IMR-90 (cell line): Measurements from ENCODE around the gene USP12. TPM values are rescaled to one million over a fixed set of nuclear protein-coding genes. Genes with fewer than 3 reads are reported as not detected.

Experiments used
- ATAC-seq: fragments of 200-7000 bp; cut with Tn5 transposase; 2 replicates; pipeline ENCODE4 v1.9.1; 2020; ENCODE audit warnings: low read depth, mild to moderate bottlenecking, moderate library complexity
- BruUV-seq: library from RNA; stranded (reverse); fragments of 400-500 nt; replicated peaks from 2 replicates; lab custom pipeline; 2021; lab: Mats Ljungman, UMichigan
- CTCF ChIA-PET: fragments of 300-600 bp; formaldehyde crosslinking; extraction: SDS; loops from one replicate; lab custom pipeline; 2021; ENCODE audit warnings: antibody characterized with exemption; lab: Yijun Ruan, JAX
- POLR2A ChIA-PET: fragments of 300-600 bp; sonication (Branson Sonifier 250); formaldehyde crosslinking; loops from one replicate; lab custom pipeline; 2022; ENCODE audit warnings: antibody characterized with exemption; ENCODE audit not compliant: unreplicated experiment; lab: Charles Lee
- DNase-seq: peaks from one replicate; pipeline ENCODE4 v3.0.0; 2013
- H2AFZ ChIP-seq: replicated peaks from 2 replicates; pipeline ENCODE3; 2013; ENCODE audit warnings: low read length, mild to moderate bottlenecking; ENCODE audit not compliant: poor library complexity
- H2AK5ac ChIP-seq: 2 replicates; pipeline ENCODE4 v1.6.1; 2013; ENCODE audit warnings: low read depth, low read length, inconsistent platforms
- H2AK9ac ChIP-seq: replicated peaks from 2 replicates; pipeline ENCODE3; 2013; ENCODE audit warnings: mild to moderate bottlenecking, low read depth, low read length, moderate library complexity; ENCODE audit not compliant: poor library complexity
- H2BK120ac ChIP-seq: 2 replicates; pipeline ENCODE4 v1.6.1; 2013; ENCODE audit warnings: low read depth, low read length, inconsistent platforms
- H2BK15ac ChIP-seq: 3 replicates; pipeline ENCODE4 v1.6.1; 2013; ENCODE audit warnings: low read depth, low read length, inconsistent platforms
- H2BK20ac ChIP-seq: 2 replicates; pipeline ENCODE4 v1.6.1; 2013; ENCODE audit warnings: low read depth, mild to moderate bottlenecking, inconsistent platforms, low read length, moderate library complexity
- H2BK5ac ChIP-seq: 2 replicates; pipeline ENCODE4 v1.6.1; 2013; ENCODE audit warnings: mild to moderate bottlenecking, low read depth, low read length, inconsistent platforms; ENCODE audit not compliant: poor library complexity, severe bottlenecking
- H3K14ac ChIP-seq: replicated peaks from 2 replicates; pipeline ENCODE4 v1.6.1; 2013; ENCODE audit warnings: low read depth, low read length, inconsistent platforms
- H3K18ac ChIP-seq: 2 replicates; pipeline ENCODE4 v1.6.1; 2013; ENCODE audit warnings: low read depth, low read length, control low read depth
- H3K23ac ChIP-seq: 2 replicates; pipeline ENCODE4 v1.6.1; 2013; ENCODE audit warnings: low read depth, low read length, inconsistent platforms
- H3K27ac ChIP-seq: 2 replicates; pipeline ENCODE4 v1.5.1; 2013; ENCODE audit warnings: mild to moderate bottlenecking, control low read depth, low read length; ENCODE audit not compliant: insufficient read depth
- H3K27me3 ChIP-seq: 2 replicates; pipeline ENCODE4 v1.6.1; 2013; ENCODE audit warnings: low read length; ENCODE audit not compliant: control insufficient read depth, insufficient read depth
- H3K36me3 ChIP-seq: 2 replicates; pipeline ENCODE4 v1.6.1; 2013; ENCODE audit warnings: low read length, mixed read lengths; ENCODE audit not compliant: control insufficient read depth, insufficient read depth
- H3K4ac ChIP-seq: 2 replicates; pipeline ENCODE4 v1.6.1; 2013; ENCODE audit warnings: low read depth, low read length, inconsistent platforms
- H3K4me1 ChIP-seq: 2 replicates; pipeline ENCODE4 v1.6.1; 2013; ENCODE audit warnings: low read length, mixed read lengths; ENCODE audit not compliant: control insufficient read depth, insufficient read depth
- H3K4me2 ChIP-seq: 2 replicates; pipeline ENCODE4 v1.6.1; 2013; ENCODE audit warnings: low read depth, mild to moderate bottlenecking, control low read depth, low read length, moderate library complexity
- H3K4me3 ChIP-seq: 2 replicates; pipeline ENCODE4 v1.5.1; 2013; ENCODE audit warnings: low read depth, mild to moderate bottlenecking, control low read depth, low read length, moderate library complexity; ENCODE audit not compliant: insufficient read depth
- H3K56ac ChIP-seq: 2 replicates; pipeline ENCODE4 v1.6.1; 2013; ENCODE audit warnings: low read length, inconsistent platforms; ENCODE audit not compliant: insufficient read depth; ENCODE audit errors: extremely low read depth
- H3K79me1 ChIP-seq, 2 experiments: 2 replicates each; pipeline ENCODE4 v1.6.1; 2013; ENCODE audit warnings: low read length in 2 of 2, inconsistent platforms in 1 of 2, low read depth in 1 of 2
- H3K9ac ChIP-seq: 2 replicates; pipeline ENCODE4 v1.6.1; 2013; ENCODE audit warnings: low read depth, low read length, control low read depth
- H3K9me1 ChIP-seq: 2 replicates; pipeline ENCODE4 v1.6.1; 2013; ENCODE audit warnings: low read length, inconsistent platforms; ENCODE audit not compliant: insufficient read depth
- H3K9me3 ChIP-seq: 2 replicates; pipeline ENCODE4 v1.6.1; 2013; ENCODE audit warnings: low read length; ENCODE audit not compliant: control insufficient read depth, insufficient read depth
- H4K20me1 ChIP-seq: 2 replicates; pipeline ENCODE4 v1.6.1; 2013; ENCODE audit warnings: low read length, inconsistent platforms; ENCODE audit not compliant: insufficient read depth
- H4K5ac ChIP-seq: 2 replicates; pipeline ENCODE4 v1.6.1; 2013; ENCODE audit warnings: mild to moderate bottlenecking, low read depth, low read length, control low read depth
- H4K8ac ChIP-seq, 2 experiments: 2 replicates each; pipeline ENCODE4 v1.6.1; 2013; ENCODE audit warnings: low read depth in 2 of 2, low read length in 2 of 2, control low read depth in 1 of 2, inconsistent platforms in 1 of 2
- H4K91ac ChIP-seq: 2 replicates; pipeline ENCODE4 v1.6.1; 2013; ENCODE audit warnings: low read depth, low read length, inconsistent platforms; ENCODE audit not compliant: insufficient read depth
- BHLHE40 ChIP-seq: fragments of 150-350 bp; IDR thresholded peaks from 2 replicates; pipeline ENCODE4 v1.6.1; 2016; ENCODE audit warnings: mild to moderate bottlenecking, low read depth, low read length
- CEBPB ChIP-seq: IDR thresholded peaks from 2 replicates; pipeline ENCODE4 v1.6.1; 2012; ENCODE audit warnings: low read depth, low read length, improper control_type of control experiment
- CHD1 ChIP-seq: IDR thresholded peaks from 2 replicates; pipeline ENCODE4 v1.6.1; 2012; ENCODE audit warnings: low read depth, low read length, improper control_type of control experiment
- MAFK ChIP-seq: IDR thresholded peaks from 2 replicates; pipeline ENCODE4 v1.6.1; 2012; ENCODE audit warnings: low read depth, low read length, improper control_type of control experiment
- MXI1 ChIP-seq: IDR thresholded peaks from 2 replicates; pipeline ENCODE4 v1.6.1; 2012; ENCODE audit warnings: low read depth, mild to moderate bottlenecking, low read length, moderate library complexity, borderline replicate concordance
- RAD21 ChIP-seq: IDR thresholded peaks from 2 replicates; pipeline ENCODE4 v1.6.1; 2012; ENCODE audit warnings: low read length, improper control_type of control experiment
- RCOR1 ChIP-seq: IDR thresholded peaks from 2 replicates; pipeline ENCODE4 v1.6.1; 2012; ENCODE audit warnings: mild to moderate bottlenecking, low read length, improper control_type of control experiment; ENCODE audit not compliant: insufficient replicate concordance
- WGBS, 2 experiments: methylation state at CpG; one replicate each; pipeline versions ENCODE4 v1.1.5 to v1.1.7; 2013; ENCODE audit warnings: missing lambda C conversion rate in 2 of 2; ENCODE audit not compliant: insufficient read length in 1 of 2; ENCODE audit errors: extremely low coverage in 2 of 2; 5-methylcytosine and 5-hydroxymethylcytosine counted together
- dilution Hi-C: fragments of 300-500 bp; cut with HindIII; formaldehyde crosslinking; loops from one replicate; pipeline ENCODE4 v1.14.3; 2018; ENCODE audit warnings: low sequenced_read_pairs; ENCODE audit not compliant: unreplicated experiment
- in situ Hi-C: fragments of 300-500 bp; cut with MboI; formaldehyde crosslinking; loops from 3 replicates; pipeline ENCODE4 v1.14.3; 2019; ENCODE audit warnings: low sequenced_read_pairs, inconsistent platforms, mixed read lengths
- intact Hi-C: fragments of 100-400 bp; cut with micrococcal nuclease; formaldehyde crosslinking; loops from 2 replicates; pipeline ENCODE4 v1.10.0; 2022
- polyA plus RNA-seq, 3 experiments: library from polyadenylated mRNA; depleted of rRNA; stranded (reverse); fragments of >200 nt; gene quantifications; 2 replicates each; pipeline ENCODE4 v1.2.3, GENCODE V29; 2012; ENCODE audit warnings: low replicate concordance in 1 of 3
- total RNA-seq: library from RNA; depleted of rRNA; stranded (reverse); fragments of >200 nt; gene quantifications from 2 replicates; pipeline ENCODE4 v1.2.3, GENCODE V29; 2012
- TF ChIP-seq, protein P1 (sequence below): conservative IDR thresholded peaks from 2 replicates; pipeline ENCODE4 v1.5.1; 2012; ENCODE audit warnings: mild to moderate bottlenecking, low read depth, low read length, improper control_type of control experiment

Gene USP12
- total and polyA plus RNA-seq, 2 of the 4 experiments (the other 2 are of a cell fraction) = 11.8 to 16.5 TPM

DNA sequence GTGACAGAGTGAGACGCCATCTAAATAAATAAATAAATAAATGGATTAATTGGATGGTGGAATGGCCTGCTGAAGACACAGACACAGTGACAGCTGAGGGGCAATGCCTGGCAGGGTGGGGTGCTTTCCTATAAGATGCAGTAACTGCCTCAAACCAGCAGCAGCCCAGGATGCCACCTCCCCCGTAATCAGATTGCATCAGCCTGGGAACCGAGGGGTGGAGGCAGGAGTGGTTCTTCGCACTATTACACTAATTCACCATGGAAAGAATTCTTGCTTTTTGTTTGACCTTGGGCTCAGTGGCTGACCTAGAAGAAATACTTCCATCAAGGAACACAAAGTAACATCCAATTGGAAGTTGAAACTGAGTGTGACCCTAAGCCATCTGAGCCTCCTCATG, 31.6 kb upstream of the USP12 start:
- Histone ChIP-seq H3K9me1 (no peaks in the 10 kb centered on the region), H4K91ac (no peak overlapping the region), H4K20me1 (no peaks in the 10 kb centered on the region), H3K56ac (no peak overlapping the region), H3K36me3 (no peaks in the 10 kb centered on the region), H3K23ac (no peak overlapping the region), H3K4me1 (no peaks in the 10 kb centered on the region), H2BK120ac (no peak overlapping the region), H3K4ac (no peak overlapping the region), H2AFZ (no peak overlapping the region), H3K79me1 (no peaks in the 10 kb centered on the region), H3K9ac (no peak overlapping the region), H3K4me2 (no peak overlapping the region), H3K4me3 (no peak overlapping the region), H4K8ac (no peak overlapping the region), H3K27ac (no peak overlapping the region), H3K27me3 (no peaks in the 10 kb centered on the region), H3K14ac (no peak overlapping the region; the same call in 1 of the 2 replicates), H2BK20ac (no peak overlapping the region), H3K18ac (no peak overlapping the region), H2BK15ac (no peak overlapping the region), H3K9me3 (no peaks in the 10 kb centered on the region), H2BK5ac (no peak overlapping the region), H2AK5ac (no peak overlapping the region), H4K5ac (no peak overlapping the region), H2AK9ac (no peak overlapping the region)
- no TSS peak for BruUV-seq
- ATAC-seq (no peak), DNase-seq (no peak)
- TF ChIP-seq CHD1 = no peak
- no peak for TF ChIP-seq BHLHE40
- no peak for TF ChIP-seq RCOR1
- TF ChIP-seq MXI1 = no peak
- TF ChIP-seq, protein P1, sequence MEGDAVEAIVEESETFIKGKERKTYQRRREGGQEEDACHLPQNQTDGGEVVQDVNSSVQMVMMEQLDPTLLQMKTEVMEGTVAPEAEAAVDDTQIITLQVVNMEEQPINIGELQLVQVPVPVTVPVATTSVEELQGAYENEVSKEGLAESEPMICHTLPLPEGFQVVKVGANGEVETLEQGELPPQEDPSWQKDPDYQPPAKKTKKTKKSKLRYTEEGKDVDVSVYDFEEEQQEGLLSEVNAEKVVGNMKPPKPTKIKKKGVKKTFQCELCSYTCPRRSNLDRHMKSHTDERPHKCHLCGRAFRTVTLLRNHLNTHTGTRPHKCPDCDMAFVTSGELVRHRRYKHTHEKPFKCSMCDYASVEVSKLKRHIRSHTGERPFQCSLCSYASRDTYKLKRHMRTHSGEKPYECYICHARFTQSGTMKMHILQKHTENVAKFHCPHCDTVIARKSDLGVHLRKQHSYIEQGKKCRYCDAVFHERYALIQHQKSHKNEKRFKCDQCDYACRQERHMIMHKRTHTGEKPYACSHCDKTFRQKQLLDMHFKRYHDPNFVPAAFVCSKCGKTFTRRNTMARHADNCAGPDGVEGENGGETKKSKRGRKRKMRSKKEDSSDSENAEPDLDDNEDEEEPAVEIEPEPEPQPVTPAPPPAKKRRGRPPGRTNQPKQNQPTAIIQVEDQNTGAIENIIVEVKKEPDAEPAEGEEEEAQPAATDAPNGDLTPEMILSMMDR = no peak
- TF ChIP-seq CEBPB = no peak
- no peak for TF ChIP-seq MAFK
- no peak for TF ChIP-seq RAD21
- ChIA-PET CTCF (interaction anchor here (1.1 kb wide), 1 partner anchor 256 kb away, joined by 3 read pairs; no protein-coding TSS in a partner anchor), POLR2A (no interaction called here)
- in situ Hi-C loops = no loop called here
- dilution Hi-C loops = no loop called here
- WGBS, 2 experiments = no CpG with 5 or more reads among the region's 4 CpGs
- intact Hi-C loops = no loop called here
